HL-60 (cell line): ENCODE data around the gene LTBP3.

Source experiments
- DNase-seq, 2 experiments: peaks; one replicate each; pipeline ENCODE4 v3.0.0-alpha.2; 2010 to 2020; ENCODE audit warnings: low read depth in 1 of 2, low spot score in 1 of 2
- H3K27ac ChIP-seq: fragments of 250-450 bp; sonication (Bioruptor Pico); replicated peaks from 2 replicates; pipeline ENCODE4 v1.5.1; 2020; ENCODE audit warnings: mild to moderate bottlenecking, moderate library complexity
- H3K27me3 ChIP-seq: fragments of 250-450 bp; sonication (Bioruptor Pico); 2 replicates; pipeline ENCODE4 v1.5.1; 2021; ENCODE audit warnings: mild to moderate bottlenecking, moderate library complexity; ENCODE audit not compliant: insufficient read depth, poor library complexity, severe bottlenecking
- H3K4me3 ChIP-seq: replicated peaks from 2 replicates; pipeline ENCODE4 v1.5.1; 2011; ENCODE audit warnings: mild to moderate bottlenecking, control low read depth, low read length; ENCODE audit not compliant: insufficient read depth
- CTCF ChIP-seq: IDR thresholded peaks from one replicate; pipeline ENCODE4 v1.5.1; 2011; ENCODE audit warnings: low read length, control low read depth, inconsistent platforms; ENCODE audit not compliant: insufficient read depth
- GABPA ChIP-seq: IDR thresholded peaks from 2 replicates; pipeline ENCODE4 v1.6.1; 2012; ENCODE audit warnings: low read depth
- POLR2AphosphoS5 ChIP-seq: IDR thresholded peaks from 2 replicates; pipeline ENCODE4 v1.6.1; 2012; ENCODE audit warnings: low read depth
- REST ChIP-seq: IDR thresholded peaks from 2 replicates; pipeline ENCODE4 v1.6.1; 2012; ENCODE audit warnings: low read depth; ENCODE audit not compliant: insufficient replicate concordance
- SPI1 ChIP-seq: IDR thresholded peaks from 2 replicates; pipeline ENCODE4 v1.6.1; 2012; ENCODE audit warnings: low read depth, mild to moderate bottlenecking, borderline replicate concordance

LTBP3 gene

DNA sequence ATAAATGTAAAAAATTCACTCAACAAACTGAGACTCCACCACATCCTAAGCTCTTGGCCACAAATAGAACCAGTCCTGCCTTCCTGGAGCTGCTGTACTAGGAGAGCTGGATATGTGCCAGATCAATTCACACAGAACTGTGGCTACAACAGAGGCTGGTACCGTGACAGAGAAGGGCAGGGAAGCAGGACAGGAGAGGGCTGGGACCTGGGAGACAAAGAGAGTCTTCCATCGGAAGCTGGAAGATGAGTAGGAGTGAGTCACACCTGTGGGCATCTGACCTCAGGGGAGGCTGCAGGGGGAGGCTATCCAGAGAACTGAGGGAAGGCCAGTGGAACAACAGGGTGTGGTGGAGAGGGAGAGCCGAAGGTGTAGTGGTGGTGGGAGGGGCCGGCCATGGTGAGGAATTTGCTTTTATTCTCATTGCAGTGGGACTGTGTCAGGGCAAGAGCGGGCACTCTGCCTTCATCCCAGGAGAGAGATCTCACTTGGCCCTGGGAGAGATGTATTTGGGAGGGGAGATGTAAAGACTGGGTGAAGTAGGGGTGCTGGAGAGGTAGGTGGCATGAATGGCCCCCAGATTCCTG is 1.9 kb upstream of the LTBP3 start:
- Histone ChIP-seq H3K4me3 (no peak overlapping the region), H3K27ac (no peak overlapping the region), H3K27me3 (no peaks in the 10 kb centered on the region)
- no peak for DNase-seq
- TF ChIP-seq SPI1 (no peak), GABPA (no peak), POLR2AphosphoS5 (no peak), CTCF (no peak), REST (no peak)

DNA sequence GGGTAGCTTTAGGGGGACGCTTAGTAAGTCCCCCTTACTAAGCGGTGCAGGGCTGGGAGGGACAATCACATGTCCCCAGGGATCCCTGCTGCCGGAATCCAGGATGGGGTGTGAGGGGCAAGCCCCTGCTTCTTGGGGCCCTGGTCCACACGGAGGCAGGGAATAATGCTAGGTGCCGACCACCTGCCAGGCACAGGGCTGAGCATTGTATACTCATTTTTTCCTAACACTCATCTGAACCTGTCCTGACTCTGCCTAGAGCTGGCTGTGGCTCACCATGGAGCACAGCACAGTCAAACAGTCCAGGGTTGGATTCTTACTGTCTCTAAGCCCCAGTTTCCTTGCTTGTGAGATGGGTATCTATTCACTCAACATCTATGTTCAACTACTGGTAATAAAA is 1.4 kb upstream of the LTBP3 start:
- no peak overlapping the region for H3K27ac ChIP-seq
- DNase-seq, result no peak
- TF ChIP-seq SPI1 (no peak), CTCF (no peak), GABPA (no peak), POLR2AphosphoS5 (no peak), REST (no peak)

GRCh38 chr11:65558930-65559509 is 861 bp upstream of the LTBP3 start:
- no peaks in the 10 kb centered on the region for H3K27me3 ChIP-seq
- no peak for TF ChIP-seq CTCF
- TF ChIP-seq POLR2AphosphoS5, result no peak
- TF ChIP-seq SPI1, result no peak
- no peak for TF ChIP-seq REST
- TF ChIP-seq GABPA, result no peak
- H3K27ac ChIP-seq, result no peak overlapping the region
- H3K4me3 ChIP-seq, result no peak overlapping the region
- no peak for DNase-seq

More for the DNA sequence above, 1.4 kb upstream of the LTBP3 start:
- H3K27me3 ChIP-seq, result no peaks in the 10 kb centered on the region
- no peak overlapping the region for H3K4me3 ChIP-seq
